Measurements from ENCODE around the gene AHDC1.

GRCh38 chr1:27551170-27551952, 52.6 kb downstream of the AHDC1 start:
- TF ChIP-seq CREB1 (IDR thresholded peaks at IDR 0.05; ENCODE audit: low read depth): no peak
- TF ChIP-seq EP300 (IDR thresholded peaks at IDR 0.05; ENCODE audit: borderline replicate concordance): no peak
- no peak for TF ChIP-seq TAF1 (IDR thresholded peaks at IDR 0.05; ENCODE audit: low read depth)
- no peak for TF ChIP-seq YY1 (IDR thresholded peaks at IDR 0.05; ENCODE audit: low read depth)
- TF ChIP-seq ZBTB7A (IDR thresholded peaks at IDR 0.05; ENCODE audit: low read depth): no peak
- TF ChIP-seq FOXM1 (IDR thresholded peaks at IDR 0.05; ENCODE audit: borderline replicate concordance, low read depth): no peak
- TF ChIP-seq, protein P1, sequence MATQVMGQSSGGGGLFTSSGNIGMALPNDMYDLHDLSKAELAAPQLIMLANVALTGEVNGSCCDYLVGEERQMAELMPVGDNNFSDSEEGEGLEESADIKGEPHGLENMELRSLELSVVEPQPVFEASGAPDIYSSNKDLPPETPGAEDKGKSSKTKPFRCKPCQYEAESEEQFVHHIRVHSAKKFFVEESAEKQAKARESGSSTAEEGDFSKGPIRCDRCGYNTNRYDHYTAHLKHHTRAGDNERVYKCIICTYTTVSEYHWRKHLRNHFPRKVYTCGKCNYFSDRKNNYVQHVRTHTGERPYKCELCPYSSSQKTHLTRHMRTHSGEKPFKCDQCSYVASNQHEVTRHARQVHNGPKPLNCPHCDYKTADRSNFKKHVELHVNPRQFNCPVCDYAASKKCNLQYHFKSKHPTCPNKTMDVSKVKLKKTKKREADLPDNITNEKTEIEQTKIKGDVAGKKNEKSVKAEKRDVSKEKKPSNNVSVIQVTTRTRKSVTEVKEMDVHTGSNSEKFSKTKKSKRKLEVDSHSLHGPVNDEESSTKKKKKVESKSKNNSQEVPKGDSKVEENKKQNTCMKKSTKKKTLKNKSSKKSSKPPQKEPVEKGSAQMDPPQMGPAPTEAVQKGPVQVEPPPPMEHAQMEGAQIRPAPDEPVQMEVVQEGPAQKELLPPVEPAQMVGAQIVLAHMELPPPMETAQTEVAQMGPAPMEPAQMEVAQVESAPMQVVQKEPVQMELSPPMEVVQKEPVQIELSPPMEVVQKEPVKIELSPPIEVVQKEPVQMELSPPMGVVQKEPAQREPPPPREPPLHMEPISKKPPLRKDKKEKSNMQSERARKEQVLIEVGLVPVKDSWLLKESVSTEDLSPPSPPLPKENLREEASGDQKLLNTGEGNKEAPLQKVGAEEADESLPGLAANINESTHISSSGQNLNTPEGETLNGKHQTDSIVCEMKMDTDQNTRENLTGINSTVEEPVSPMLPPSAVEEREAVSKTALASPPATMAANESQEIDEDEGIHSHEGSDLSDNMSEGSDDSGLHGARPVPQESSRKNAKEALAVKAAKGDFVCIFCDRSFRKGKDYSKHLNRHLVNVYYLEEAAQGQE (IDR thresholded peaks at IDR 0.05; ENCODE audit: low read depth): no peak
- TF ChIP-seq RAD21 (IDR thresholded peaks at IDR 0.05; ENCODE audit: low read depth): no peak
- TF ChIP-seq, protein P2, sequence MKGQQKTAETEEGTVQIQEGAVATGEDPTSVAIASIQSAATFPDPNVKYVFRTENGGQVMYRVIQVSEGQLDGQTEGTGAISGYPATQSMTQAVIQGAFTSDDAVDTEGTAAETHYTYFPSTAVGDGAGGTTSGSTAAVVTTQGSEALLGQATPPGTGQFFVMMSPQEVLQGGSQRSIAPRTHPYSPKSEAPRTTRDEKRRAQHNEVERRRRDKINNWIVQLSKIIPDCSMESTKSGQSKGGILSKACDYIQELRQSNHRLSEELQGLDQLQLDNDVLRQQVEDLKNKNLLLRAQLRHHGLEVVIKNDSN (IDR thresholded peaks at IDR 0.05): no peak

All from Ishikawa (cell line).